HCT116 (cell line): Measurements from ENCODE around the gene ADPGK. TPM values are rescaled to one million over a fixed set of nuclear protein-coding genes. Genes with fewer than 3 reads are reported as not detected.

Experiments used
- ATAC-seq: fragments of 200-7000 bp; cut with Tn5 transposase; 2 replicates; pipeline ENCODE4 v1.9.1; 2020; ENCODE audit warnings: mild to moderate bottlenecking, moderate library complexity
- BruUV-seq: library from RNA; stranded (reverse); fragments of 400-500 nt; replicated peaks from 2 replicates; lab custom pipeline; 2021; lab: Mats Ljungman, UMichigan
- CTCF ChIA-PET: fragments of 300-600 bp; sonication (Branson Sonifier 250); formaldehyde crosslinking; loops from one replicate; lab custom pipeline; 2021; ENCODE audit warnings: antibody characterized with exemption; lab: Charles Lee
- POLR2A ChIA-PET: fragments of 300-600, 350-600 bp; sonication (Branson Sonifier 250); formaldehyde crosslinking; loops from one replicate; lab custom pipeline; 2021; ENCODE audit warnings: antibody characterized with exemption; lab: Charles Lee
- RAD21 ChIA-PET, 2 experiments: fragments of 300-600 bp; sonication (Branson Sonifier 250); formaldehyde crosslinking; loops; one replicate each; lab custom pipeline; 2023; ENCODE audit warnings: low total read pairs in 2 of 2; ENCODE audit not compliant: uncharacterized antibody in 2 of 2, unreplicated experiment in 2 of 2, low non-redundant PET in 1 of 2; lab: Charles Lee
- DNase-seq: peaks from one replicate; pipeline ENCODE4 v3.0.0-alpha.2; 2010; ENCODE audit warnings: low read depth, low spot score
- H2AFZ ChIP-seq: fragments of 200-600 bp; shearing (Covaris generic), sonication (generic); 2 replicates; pipeline ENCODE4 v1.6.1; 2017; ENCODE audit warnings: low read depth, mixed run types, mixed read lengths, antibody characterized with exemption, low read length; ENCODE audit not compliant: poor library complexity, severe bottlenecking
- H3K27ac ChIP-seq: 2 replicates; pipeline ENCODE4 v1.5.1; 2012; ENCODE audit warnings: low read depth, low read length
- H3K27me3 ChIP-seq: fragments of 200-600 bp; sonication (generic); 2 replicates; pipeline ENCODE4 v1.6.1; 2016; ENCODE audit warnings: mixed run types, low read length, mixed read lengths; ENCODE audit not compliant: insufficient read depth
- H3K36me3 ChIP-seq, 2 experiments: fragments of 200-500 bp in 1 of 2; fragments of 200-600 bp in 1 of 2; sonication (Bioruptor generic) in 1 of 2; sonication (generic) in 1 of 2; 2 replicates each; pipeline versions ENCODE4 v1.5.1 to v1.6.1; 2014 to 2016; ENCODE audit warnings: low read length in 2 of 2, inconsistent platforms in 1 of 2, mixed read lengths in 1 of 2, mixed run types in 1 of 2; ENCODE audit not compliant: insufficient read depth in 2 of 2, control insufficient read depth in 1 of 2
- H3K4me1 ChIP-seq, 2 experiments: fragments of 200-600 bp in 1 of 2; sonication (generic) in 1 of 2; 2 replicates each; pipeline versions ENCODE4 v1.5.1 to v1.6.1; 2012 to 2017; ENCODE audit warnings: low read length in 2 of 2, inconsistent platforms in 1 of 2, mild to moderate bottlenecking in 1 of 2, mixed read lengths in 1 of 2, mixed run types in 1 of 2, moderate library complexity in 1 of 2; ENCODE audit not compliant: insufficient read depth in 2 of 2, control insufficient read depth in 1 of 2
- H3K4me2 ChIP-seq: fragments of 200-600 bp; sonication (generic); 2 replicates; pipeline ENCODE4 v1.6.1; 2017; ENCODE audit warnings: mixed run types, low read length, mixed read lengths
- H3K4me3 ChIP-seq, 2 experiments: fragments of 200-600 bp in 1 of 2; sonication (generic) in 1 of 2; replicated peaks in 1 of 2; 2 replicates each; pipeline ENCODE4 v1.5.1; 2011 to 2016; ENCODE audit warnings: low read length in 2 of 2, control low read depth in 1 of 2, low read depth in 1 of 2, mild to moderate bottlenecking in 1 of 2, mixed read lengths in 1 of 2, mixed run types in 1 of 2
- H3K79me2 ChIP-seq: fragments of 200-600 bp; sonication (generic); 2 replicates; pipeline ENCODE4 v1.6.1; 2017; ENCODE audit warnings: mild to moderate bottlenecking, mixed run types, low read length, moderate library complexity, mixed read lengths; ENCODE audit not compliant: insufficient read depth
- H3K9ac ChIP-seq: fragments of 200-600 bp; sonication (generic); 2 replicates; pipeline ENCODE4 v1.6.1; 2016; ENCODE audit warnings: low read length, mixed read lengths
- H3K9me2 ChIP-seq: fragments of 200-600 bp; sonication (generic), shearing (Covaris generic); 2 replicates; pipeline ENCODE4 v1.6.1; 2017; ENCODE audit warnings: mixed run types, mild to moderate bottlenecking, moderate library complexity; ENCODE audit not compliant: insufficient read depth
- H3K9me3 ChIP-seq, 2 experiments: fragments of 200-500 bp in 1 of 2; fragments of 200-600 bp in 1 of 2; sonication (Bioruptor generic) in 1 of 2; sonication (generic) in 1 of 2; 2 replicates each; pipeline ENCODE4 v1.6.1; 2014 to 2017; ENCODE audit warnings: low read length in 2 of 2, mixed read lengths in 2 of 2, inconsistent platforms in 1 of 2, low read depth in 1 of 2, mild to moderate bottlenecking in 1 of 2, mixed run types in 1 of 2, moderate library complexity in 1 of 2; ENCODE audit not compliant: control insufficient read depth in 1 of 2, insufficient read depth in 1 of 2
- H4K20me1 ChIP-seq: fragments of 200-600 bp; sonication (generic), shearing (Covaris generic); 2 replicates; pipeline ENCODE4 v1.6.1; 2017; ENCODE audit warnings: mixed run types, mild to moderate bottlenecking, moderate library complexity; ENCODE audit not compliant: insufficient read depth
- CEBPB ChIP-seq: IDR thresholded peaks from 2 replicates; pipeline ENCODE4 v1.6.1; 2012; ENCODE audit warnings: low read depth
- EZH2 ChIP-seq: fragments of 200-600 bp; sonication (generic); IDR thresholded peaks from 2 replicates; pipeline ENCODE4 v1.6.1; 2017; ENCODE audit warnings: antibody characterized with exemption, mixed run types
- FOSL1 ChIP-seq: IDR thresholded peaks from 2 replicates; pipeline ENCODE4 v1.6.1; 2012; ENCODE audit warnings: low read depth
- REST ChIP-seq: IDR thresholded peaks from 2 replicates; pipeline ENCODE4 v1.6.1; 2012; ENCODE audit warnings: low read depth
- TCF7L2 ChIP-seq: IDR thresholded peaks from 2 replicates; pipeline ENCODE4 v1.7.0; 2011; ENCODE audit warnings: borderline replicate concordance, inconsistent platforms; ENCODE audit not compliant: insufficient read depth, insufficient read length; ENCODE audit errors: extremely low read depth
- ZFX ChIP-seq: fragments of 450-650 bp; IDR thresholded peaks from 2 replicates; pipeline ENCODE4 v1.6.1; 2017
- intact Hi-C: fragments of 100-400 bp; cut with micrococcal nuclease; formaldehyde crosslinking; loops from 2 replicates; pipeline ENCODE4 v1.10.0; 2022
- total RNA-seq: library from RNA; stranded (reverse); gene quantifications from one replicate; pipeline ENCODE4 v1.2.1, GENCODE V29; 2021; ENCODE audit not compliant: unreplicated experiment

The ADPGK gene
- total RNA-seq, 1 experiment from 2014 or later = 41.5 TPM

- no TSS peak for BruUV-seq
- Histone ChIP-seq H3K4me2 (no peak overlapping the region), H3K9me3 (no peaks in the 10 kb centered on the region), H2AFZ (no peak overlapping the region), H4K20me1 (no peaks in the 10 kb centered on the region), H3K4me3 (no peak overlapping the region), H3K4me1 (no peaks in the 10 kb centered on the region), H3K79me2 (no peaks in the 10 kb centered on the region), H3K9ac (no peak overlapping the region), H3K27ac (no peak overlapping the region), H3K36me3 (peaks cover 0 to 4% of the 10 kb centered on the region in 2 experiments; a peak in 1 of 4 replicates), H3K27me3 (no peaks in the 10 kb centered on the region), H3K9me2 (no peaks in the 10 kb centered on the region)
- no peak for ATAC-seq
- intact Hi-C loops = no loop called here
- POLR2A ChIA-PET = interaction anchor here (0.6 kb wide), 1 partner anchor 44 kb away, joined by 4 read pairs; no protein-coding TSS in a partner anchor
- CTCF ChIA-PET = interaction anchor here (1.3 kb wide), 1 partner anchor 10 kb away, joined by 12 read pairs; no protein-coding TSS in a partner anchor
- DNase-seq = no peak
- RAD21 ChIA-PET = no interaction called here
- TF ChIP-seq EZH2 (no peak), FOSL1 (no peak), ZFX (no peak), REST (no peak), CEBPB (no peak), TCF7L2 (no peak)
These were observed 51.5 kb downstream of the ADPGK start for GRCh38 chr15:72732086-72732485.
